DND-41 (cell line): ENCODE measurements around the gene REN.

Experiments
- CTCF ChIP-seq: IDR thresholded peaks from 2 replicates; pipeline ENCODE4 v1.5.1; 2012; ENCODE audit warnings: borderline replicate concordance, low read length, moderate library complexity, mild to moderate bottlenecking; ENCODE audit not compliant: poor library complexity, severe bottlenecking; ENCODE audit errors: extremely low read depth
- EZH2 ChIP-seq: IDR thresholded peaks from 3 replicates; pipeline ENCODE4 v1.6.1; 2012; ENCODE audit warnings: borderline replicate concordance, low read depth, mild to moderate bottlenecking, moderate library complexity, low read length, inconsistent platforms; ENCODE audit not compliant: severe bottlenecking

DNA sequence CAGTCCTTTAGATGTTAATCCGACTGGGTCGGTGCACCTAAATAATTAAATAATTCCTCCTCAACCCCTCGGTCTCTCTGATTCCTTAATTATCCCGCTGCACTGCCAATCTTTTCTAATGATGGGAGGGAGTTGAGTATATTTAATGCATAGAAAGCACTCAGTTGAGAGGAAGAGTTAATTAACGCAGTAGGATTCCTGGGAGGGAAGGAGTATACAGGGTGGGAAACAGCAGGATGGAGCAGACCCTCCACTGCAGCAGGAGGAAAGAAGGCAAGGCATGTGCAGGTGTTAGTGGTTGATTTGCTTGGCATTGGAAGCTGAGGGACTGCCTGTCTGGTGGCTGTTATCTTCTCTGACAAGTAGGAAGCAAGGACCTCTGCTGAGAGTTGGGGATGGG is 9.9 kb upstream of the REN start:
- TF ChIP-seq CTCF (no peak), EZH2 (no peak)
